ENCODE data around the gene OAS2.

The OAS2 gene

GRCh38 chr12:113061061-113061694 lies 82.9 kb downstream of the OAS2 start:
- DNase-seq = no peak

Measured in SIG-M5 (cell line).